HG03135 (cell line): ENCODE results near the gene PRSS50.

ENCODE experiments used
- ATAC-seq: cut with Tn5 transposase; IDR thresholded peaks from one replicate; pipeline ENCODE4 v1.9.1; 2021; ENCODE audit warnings: mild to moderate bottlenecking, moderate library complexity; ENCODE audit not compliant: unreplicated experiment

PRSS50 gene

DNA sequence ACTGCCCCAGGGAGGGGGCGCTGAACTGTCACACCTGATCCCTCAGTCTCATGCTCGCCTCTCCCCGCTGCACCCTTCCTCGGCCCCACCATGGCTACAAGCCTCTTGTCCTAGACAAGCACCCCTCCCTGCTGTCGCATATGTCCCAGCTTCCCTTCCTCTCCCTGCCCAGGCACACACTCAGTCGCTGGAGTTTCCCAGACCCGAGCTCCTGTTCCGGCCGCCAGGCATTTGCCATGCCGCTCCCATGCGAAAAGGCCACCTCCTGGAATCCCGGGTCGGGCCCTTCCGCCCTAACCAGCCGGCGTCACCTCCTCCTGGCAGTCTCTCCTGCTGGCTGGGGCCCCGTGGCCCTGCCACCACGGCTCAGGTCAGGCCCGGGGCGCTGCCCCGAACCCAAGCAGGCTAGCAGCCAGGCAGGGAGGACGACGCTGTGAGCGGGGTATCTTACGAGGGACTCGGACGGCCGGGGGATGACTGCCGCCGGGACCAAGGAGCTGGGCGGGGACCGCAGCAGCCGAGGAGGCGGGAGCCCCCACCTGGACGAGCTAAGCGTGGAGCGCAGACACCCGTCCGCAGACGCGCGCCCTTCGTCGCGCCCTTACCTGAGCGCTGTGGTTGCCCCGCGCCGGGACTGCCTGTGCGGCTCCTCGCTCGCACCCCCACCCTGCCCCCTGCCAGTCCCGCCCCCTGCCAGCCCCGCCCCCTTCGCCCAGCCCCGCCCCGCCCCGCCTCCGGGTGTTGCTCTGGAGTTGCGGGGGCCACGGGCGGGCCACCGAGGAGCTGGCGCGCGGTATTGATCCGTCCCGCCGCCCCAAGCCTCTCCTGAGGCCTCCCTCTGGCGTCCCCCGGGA is 24.4 kb downstream of the PRSS50 start, which contains the start of gene ALS2CL:
Gene ALS2CL (minus strand): TSS at position 642 of the 854 bp plus-strand sequence. CDS start 4,239 bp downstream, outside the sequence.
- no peak for ATAC-seq

DNA sequence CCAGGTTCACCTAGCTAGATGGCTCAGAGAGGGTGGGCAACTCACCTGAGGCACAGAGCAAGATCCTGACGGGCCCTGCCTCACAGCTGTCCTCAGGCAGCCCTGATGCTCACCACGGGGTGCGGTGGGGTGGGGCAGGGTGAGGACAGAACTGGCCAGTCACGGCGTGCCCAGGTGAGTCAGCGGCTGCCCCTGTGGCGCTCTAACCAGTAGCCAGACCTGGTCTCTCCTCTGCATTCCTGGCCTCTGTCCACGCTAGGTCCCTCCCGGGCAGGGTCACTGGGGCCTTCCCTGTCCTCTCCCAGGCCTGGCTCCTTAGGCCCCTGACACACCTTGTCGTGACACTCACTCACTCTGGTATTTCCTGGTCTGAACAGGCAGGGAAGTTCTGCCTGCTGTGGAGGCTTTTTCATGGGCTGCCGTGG is 25.1 kb downstream of the PRSS50 start:
- no peak for ATAC-seq

DNA sequence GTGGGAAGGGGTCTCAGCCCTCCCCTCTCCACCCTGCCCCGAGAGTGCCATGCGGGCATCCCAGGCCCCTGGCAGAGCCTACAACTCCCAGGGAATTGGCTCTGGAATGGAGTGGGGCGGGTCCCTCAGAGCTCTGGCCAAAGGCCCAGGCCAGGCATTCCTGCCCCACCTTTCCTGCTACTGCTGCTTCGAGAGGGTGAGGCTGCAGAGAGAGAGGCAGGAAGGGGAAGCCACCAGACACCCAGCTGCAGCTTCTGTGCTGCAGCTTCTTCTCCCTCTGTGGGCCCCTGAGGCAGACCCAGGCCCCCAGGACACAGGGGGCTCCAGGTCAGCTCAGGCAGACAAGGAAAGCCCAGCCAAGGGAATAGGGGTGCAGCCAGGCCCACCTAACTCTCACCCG is 26.9 kb downstream of the PRSS50 start:
- ATAC-seq, result no peak

DNA sequence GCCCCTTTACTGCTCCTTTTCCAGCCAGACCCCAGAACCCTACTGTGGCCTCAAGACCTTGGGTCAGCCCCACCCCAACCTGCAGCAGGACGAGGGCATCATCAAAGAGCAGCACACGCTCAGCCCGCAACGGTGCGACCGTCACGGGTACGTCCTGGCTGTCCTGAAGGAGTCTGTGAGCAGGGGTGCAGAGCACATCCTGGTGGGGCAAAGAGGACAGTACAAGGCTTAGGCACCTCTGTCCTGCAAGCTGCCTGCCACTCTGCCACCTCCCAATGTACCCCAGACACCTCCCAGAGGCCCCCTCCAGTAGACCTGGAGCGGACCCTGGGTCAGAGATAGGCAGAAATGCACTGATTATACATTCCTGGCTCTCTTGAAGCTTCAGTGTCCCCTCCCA is 32.2 kb downstream of the PRSS50 start:
- no peak for ATAC-seq

DNA sequence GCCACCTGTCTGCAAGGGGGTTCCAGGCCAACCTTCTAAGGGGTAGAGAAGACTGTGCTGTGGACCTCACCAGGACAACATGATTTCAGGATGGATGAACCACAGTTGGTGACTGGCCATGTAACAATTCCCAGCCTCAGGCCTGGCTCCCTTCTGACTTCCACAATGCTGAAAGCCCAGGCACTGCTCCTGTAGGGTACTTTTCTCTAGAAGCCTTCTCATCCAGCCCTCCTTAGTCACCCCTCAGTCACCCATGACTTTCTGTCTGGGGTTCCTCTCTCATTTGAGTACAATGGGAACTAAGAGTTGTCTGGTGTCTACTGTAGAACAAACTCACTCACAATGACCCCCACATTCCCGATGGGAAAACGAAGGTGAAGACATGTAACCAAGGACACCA is 32.8 kb downstream of the PRSS50 start:
- ATAC-seq, result no peak

DNA sequence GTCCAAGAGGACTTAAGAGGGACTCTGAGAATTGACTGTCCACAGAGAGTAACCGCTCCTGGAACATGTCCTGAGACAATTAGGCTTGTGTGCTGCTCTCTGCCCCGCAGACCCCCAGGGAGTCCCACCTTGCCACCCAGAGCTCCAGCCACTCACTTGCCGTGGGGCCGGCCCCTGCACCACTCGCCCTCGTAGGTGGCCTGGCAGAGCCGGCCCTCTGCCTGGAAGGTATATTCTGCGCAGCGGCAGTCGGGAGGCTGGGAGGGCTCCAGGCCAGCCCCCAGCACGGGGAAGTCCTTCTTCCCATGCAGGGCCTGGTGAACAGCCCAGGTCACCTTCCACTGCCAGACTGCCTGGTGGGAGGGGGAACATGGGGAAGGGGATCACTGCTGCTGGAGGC is 34.7 kb downstream of the PRSS50 start:
- no peak for ATAC-seq

DNA sequence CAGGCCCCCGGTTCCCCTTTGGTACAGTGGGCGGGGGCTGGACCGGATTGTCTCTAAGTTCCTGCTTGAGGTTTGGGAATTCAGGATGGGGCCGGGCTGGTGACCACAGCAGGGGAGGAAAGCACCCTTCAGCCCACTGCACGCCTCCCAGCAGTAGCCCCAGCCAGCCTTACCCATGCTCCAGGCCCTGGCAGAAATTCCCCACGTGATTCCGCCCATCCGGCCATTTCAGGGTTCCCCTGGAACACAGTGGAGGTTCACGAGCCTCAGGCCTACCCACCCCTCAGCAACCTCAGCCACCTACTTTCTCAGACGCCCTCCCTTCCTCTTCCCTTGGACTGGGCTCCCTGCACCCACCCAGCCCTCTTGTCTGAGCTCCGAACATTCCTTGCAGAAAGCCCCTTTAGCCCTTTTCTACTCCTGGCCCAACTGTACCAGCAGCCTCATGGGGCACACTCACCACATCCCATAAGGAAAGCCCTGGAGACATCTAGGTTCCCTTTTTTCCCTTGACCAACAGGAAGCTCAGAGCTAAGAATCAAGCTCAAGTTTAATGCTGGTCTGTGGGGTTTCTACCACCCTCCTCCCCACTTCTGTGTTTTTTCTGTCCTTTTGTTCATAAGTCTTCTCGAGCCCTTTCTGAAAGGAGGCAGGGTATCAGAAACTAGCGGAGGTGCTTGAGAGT is 35.7 kb downstream of the PRSS50 start:
- no peak for ATAC-seq

DNA sequence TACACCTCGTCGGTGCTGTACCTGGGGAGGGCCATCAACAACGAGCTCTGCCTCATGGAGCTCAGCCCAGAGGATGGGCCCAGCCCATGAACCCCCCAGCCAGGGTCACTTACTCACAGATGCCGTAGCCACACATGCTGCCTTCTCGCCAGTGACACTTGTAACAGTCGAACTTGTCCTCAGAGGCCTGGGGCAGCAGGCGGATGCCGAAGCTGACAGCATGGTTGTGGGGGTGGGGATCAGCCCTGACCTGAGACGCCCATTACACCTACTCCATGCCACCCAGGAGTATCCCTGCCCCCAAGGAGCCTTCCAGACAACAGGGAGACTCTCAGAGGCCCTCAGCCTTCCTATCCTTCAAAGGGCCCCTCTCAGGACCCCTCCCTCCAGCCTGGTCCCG is 36.3 kb downstream of the PRSS50 start:
- no peak for ATAC-seq

DNA sequence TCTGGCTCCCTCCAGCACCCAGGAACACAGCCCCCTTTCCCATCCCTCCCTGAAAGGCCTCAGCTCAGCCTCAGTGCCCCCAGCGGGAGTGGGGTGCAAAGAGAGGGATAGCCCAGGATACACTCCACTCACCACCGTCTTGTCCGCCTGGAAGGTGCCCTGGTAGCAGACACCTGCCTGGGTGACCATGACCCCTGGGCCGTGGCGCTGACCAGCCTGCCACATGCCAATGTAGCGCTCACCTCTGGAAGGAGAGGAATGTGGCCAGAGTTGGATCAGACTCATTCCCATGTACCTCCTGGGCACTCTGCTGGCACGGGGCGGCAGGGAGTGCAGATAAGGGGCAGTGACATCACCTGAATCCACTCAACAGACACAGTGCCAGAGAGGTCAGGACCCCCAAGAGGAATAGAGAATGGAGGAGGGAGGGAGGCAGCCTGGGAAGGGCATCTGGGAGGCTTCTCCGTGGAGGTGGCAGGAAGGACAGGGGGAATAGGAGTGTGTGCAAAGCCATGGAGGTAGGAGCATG is 37.3 kb downstream of the PRSS50 start:
- no peak for ATAC-seq

DNA sequence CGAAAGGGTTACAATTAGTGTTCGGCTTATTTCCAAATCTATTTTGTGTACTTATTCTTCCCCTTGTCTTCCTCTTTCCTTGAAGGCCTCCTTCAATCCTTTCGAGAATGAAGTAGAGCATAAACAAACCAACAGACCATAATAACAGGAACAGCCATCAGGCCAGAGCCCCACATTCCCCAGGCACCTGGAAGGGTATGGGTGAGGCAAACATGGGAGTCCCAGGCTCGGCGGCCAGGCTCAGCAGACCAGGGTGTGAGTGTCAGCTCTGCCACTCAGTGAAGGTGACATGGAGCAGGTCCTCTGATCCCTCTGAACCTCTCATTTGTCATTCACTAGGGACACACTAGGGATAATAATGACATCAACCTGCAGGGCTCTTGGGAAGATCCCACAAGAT is 38.0 kb downstream of the PRSS50 start:
- ATAC-seq, result no peak

DNA sequence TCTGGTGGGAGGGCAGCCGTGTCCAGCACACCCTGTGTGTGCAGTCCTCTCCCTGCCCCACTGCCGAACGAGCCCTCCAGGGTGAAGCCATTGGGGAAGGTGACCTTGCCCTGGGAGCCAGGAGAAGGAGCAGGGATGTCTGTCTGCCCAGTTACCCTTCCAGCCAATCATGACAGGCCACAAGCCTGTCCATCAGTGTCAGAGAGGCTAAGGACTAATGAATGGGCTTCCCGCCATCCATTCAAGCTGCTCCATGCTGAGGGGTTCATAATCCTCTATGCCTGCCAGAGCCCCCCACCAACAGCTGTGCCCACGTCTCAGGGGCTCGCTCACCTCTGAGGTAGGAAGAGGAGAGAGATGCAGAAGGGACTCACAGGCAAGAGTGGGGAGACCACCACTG is 39.4 kb downstream of the PRSS50 start:
- ATAC-seq, result no peak

DNA sequence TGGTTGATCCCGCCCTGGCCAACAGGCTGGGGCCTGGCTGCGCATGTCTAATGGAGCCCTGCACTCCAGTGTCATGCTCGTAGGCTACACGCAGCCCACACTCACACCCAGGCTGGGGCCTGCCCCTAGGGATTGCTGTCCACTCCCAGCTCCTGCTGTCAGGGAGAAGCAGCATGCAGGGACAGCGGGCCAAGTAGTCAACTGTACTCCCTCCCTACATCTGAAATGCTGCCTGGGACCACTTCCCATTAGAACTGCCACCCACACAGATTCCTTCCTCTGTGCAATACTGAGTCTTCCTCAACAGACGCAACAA is 40.3 kb downstream of the PRSS50 start:
- ATAC-seq, result no peak

DNA sequence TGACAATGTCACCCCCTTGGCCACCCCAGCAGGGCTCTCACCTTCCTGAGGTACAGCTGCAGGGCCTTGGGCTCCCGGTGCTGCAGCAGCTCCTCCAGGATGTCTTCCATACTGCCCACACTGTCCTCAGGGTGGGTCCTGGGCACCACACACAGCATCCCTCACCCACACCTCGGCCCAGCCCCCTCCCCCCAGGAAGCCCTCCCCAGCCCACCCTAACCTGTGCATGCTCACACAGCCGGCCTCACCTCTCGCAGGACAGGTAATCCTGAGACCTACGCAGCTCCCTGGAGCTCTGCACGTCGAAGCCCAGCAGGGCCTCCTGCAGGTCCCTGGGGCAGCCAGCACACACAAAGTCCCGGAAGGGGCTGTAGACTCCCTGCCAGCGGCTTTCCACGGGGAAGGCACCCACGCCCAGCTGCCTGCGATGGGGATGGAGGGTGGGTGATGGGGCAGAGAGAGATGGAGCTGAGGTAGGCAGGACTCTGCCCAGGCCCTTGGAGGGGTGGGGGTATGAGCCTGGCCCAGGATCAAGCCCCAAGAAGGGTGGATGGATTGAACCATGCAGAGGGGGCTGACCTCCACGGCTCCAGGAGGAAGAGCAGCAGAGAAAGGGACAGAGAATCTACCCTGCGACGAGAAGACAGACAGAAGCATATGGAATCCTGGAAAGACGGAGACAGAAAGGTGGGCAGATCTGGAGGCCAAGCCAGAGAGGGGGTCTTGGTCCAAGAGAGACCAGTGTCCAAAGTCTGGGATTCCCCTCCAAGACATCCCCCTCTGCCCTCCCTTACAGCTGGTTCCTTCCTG is 40.9 kb downstream of the PRSS50 start:
- no peak for ATAC-seq

DNA sequence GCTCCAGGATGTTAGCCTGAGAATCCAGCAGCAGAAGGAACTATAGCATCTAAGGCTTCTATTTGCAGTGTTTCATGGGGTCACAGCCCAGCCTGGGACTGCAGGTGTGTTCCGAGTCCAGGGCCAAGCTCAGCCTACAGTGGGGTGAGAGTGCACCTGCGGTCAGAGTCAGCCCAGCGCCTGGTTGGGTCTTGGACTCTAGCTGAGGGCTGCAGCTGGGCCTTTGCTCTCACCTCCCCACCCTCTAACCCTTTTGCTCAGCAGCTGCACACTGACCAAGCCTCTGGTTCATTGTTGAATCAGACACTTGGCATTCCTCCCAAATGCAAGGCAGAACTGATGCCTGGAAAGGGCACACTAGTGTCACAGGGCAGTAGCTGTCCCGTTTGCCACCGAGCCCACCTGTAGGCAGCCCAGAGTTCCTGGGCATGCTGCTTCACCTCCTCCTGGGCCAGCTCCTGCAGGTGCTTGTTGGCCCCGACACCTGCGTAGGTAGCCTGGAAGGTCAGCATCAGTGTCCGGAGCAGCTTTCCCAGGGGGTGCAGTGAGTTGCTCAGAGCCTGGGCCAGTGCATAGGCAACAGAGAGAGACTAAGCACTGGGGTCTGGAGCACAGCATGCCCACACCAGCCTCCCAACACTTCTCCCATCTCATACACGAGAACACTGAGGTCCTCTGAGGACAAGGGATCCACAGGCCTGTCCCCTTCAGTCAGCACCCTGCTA is 41.7 kb downstream of the PRSS50 start:
- ATAC-seq, result no peak

DNA sequence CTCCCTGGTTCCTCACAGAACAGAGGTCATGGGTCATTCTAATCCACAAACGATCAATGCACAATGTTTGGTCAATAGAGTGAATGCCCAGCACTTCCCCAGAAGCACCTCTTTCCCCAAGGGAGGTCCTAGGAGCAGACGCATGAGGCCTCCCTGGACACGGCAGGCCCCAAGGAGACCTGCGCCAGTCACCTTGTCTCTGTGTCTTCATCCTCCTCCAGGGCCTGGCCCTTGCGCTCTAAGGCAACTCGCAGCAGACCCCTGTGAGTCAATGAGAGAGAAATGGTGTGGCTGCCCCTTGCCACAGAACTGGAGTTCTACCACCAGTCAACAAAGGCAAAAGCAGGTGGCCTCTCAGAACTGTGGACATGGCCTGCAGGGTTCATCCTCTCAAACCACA is 42.2 kb downstream of the PRSS50 start:
- ATAC-seq, result no peak

DNA sequence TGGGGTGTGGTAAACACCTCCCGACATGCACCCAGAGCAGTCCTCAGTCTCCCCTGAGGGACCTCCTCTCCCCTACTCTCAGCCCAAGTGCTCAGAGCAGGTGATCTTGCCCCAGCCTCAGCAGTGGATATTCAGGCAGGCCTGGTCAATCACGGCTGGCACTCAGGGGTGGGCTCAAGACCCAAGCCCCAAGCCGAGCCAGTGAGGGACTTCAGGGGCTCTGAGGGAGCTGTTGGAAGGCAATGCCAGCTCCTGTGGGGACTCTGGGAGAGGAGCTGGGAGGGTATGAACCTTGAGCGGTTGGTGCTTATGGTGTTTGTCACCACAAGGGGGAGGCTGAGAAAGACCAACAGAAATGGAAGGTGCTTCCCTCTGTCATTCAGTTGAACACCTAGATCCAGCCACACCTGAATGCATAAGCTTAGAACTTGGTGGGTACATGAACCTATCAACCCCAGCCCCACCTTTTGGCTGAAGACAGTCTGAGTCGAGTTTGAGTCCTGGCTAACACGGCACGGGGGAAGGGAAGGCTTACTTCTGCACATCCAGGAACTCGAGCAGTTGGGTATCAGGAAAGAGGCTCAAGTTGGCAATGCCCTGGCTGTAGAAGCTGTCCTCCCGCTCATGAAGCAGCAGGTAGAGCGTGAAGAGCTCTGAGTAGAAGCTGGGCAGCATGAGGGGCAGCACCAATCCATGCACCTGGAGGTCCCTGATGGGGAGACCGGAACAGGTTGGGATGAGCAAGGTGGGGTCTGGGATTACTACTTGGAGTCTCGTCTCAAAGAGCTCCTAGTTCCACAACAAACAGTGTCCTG is 43.4 kb downstream of the PRSS50 start:
- no peak for ATAC-seq

DNA sequence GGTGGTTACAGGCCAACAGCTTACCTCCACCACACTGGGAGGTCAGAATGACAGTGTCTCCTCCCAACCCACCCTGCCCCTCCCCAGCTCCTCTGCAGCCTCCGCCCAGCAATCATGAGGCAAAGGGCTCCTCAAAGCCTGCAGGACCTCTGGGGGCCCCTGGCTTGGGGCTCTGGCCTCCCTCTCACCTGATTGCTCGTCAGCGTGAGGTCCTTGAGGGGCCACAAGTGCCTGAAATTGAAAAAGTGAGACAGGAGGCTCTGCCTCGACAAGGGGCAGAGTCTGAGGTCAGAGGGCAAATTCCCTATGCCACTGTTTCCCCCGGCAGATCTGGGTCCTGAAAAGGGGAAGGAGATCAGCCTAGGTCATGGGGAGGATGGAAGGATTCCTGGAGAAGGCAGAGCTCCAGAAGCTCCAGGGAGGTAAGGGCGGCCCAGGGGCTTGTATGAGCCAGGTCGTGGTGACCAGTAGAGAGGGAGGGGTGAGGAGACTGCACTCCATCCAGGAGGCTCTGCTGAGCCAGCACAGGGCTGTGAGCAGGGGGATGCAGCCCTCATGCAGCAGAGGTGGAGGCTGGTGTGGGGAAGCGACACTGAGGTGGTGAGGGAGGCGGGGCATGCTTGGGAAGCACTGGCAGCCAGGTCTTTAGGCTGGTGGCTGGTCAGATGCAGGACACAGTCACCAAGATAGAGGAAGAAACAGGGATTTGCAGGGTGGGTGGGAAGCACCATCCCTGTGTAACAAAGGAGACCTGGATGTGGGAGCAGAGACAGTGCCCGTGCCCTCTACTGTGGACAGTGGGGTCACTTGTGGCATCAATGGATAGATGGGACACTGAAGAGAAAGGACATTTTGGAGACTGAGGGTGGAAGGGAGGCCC is 44.3 kb downstream of the PRSS50 start:
- ATAC-seq, result no peak

DNA sequence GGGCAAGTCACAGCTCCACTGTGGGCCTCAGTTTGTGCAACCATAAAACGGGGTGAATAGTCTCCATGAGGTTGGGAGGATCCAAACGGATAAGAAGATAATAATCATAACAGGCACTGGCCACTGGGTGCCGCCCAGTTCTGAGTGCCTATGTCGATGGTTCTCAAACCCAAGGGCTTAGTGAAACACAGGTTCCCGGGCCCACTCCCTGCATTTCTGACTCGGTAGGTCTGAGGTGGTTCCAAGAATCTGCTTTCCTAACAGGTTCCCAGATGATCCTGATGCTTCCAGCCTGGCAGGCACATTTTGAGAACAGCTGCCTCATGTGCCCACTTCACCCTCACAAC is 45.3 kb downstream of the PRSS50 start:
- ATAC-seq, result no peak
